Measurements from ENCODE around the gene REX1BD. TPM values are rescaled to one million over a fixed set of nuclear protein-coding genes. Genes with fewer than 3 reads are reported as not detected.
A peak's percentile ranks its signal among the peaks of the same experiment; 100 is the strongest.

Gene REX1BD
- total and polyA plus RNA-seq, 4 donors, result 25.9 to 71.9 (median 51.4) TPM

DNA sequence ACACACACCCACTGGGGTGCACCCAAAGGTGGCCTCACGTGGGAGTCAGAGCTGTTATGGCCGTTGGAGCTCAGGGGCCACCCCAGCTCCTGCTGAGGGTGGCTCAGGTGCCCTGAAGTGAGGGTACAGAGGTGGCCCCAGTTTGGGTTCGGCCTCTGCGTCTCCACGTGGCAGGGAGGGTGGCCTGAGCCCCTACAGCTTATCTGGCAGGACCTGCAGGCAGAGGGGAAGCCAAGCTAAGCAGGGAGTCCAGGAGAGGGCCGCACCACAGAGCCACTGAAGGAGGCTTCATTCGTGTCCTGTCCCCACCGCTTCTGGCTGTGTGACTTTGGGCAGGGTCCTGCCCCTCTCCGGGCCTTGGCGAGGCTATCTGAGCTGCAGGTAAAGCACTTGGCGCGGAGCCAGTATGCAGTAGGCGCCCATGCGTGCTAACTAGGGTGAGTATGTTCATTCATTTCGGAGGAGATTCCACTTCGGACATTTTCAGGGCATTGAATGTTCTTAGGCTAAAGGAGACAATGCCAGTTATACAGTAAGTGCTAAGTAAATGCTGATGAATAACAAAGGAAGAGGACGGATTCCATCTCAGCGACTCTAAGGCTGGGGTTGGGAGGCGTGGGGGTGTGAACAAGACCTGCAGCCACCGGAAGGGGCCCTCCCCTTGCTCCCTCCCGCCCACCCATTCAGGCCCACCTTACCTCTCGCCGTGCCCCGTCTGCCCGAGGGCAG, 4.9 kb downstream of the REX1BD start:
- H3K4me1 ChIP-seq (ENCODE audit: control insufficient read depth in 4 of 4, insufficient read depth in 4 of 4, low read length in 3 of 4), result peaks cover 11 to 25% (median 16%) of the 10 kb centered on the region in 4 donors
- DNase-seq (ENCODE audit: low spot score), result no peak
- H3K4me3 ChIP-seq (ENCODE audit: low read depth in 1 of 3, low read length in 3 of 3), result peak overlapping the region in 1 of 3 donors; percentile 26

DNA sequence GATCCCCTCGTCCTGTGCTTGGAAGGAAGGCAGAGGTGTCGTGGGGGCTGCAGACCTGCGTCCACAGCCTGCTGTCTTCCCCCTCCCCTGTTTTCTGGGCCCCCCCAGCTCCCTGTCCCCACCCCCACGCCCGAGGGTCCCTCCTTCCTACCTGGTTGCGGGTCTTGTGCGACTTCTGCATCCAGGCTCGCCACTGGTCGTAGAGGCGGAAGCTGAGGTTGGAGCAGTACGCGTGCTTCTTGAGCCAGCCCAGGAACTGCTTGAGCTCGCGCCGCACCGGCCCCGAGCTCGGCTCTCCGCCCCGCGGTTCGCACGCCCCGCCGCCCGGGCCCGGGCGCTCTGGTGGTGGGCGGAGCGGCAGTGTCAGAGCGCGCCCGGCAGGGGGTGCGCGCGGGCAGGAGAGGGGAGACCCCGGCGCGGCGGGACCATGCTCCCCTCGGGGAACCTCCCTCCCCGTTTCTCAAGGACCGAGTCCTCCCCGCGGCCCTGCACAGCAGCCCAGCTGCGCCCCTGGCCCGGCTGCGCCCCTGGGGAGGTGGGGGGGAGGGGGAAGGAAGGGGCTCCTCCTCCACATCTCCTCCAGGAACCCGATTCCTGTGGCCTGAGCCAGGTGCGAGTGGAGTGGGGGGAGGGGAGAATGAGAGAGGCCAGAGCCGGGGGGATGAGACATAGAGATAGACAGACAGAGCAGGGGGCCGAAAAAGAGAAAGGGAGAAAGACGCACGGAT, 5.7 kb downstream of the REX1BD start:
- peak overlapping the region in 1 of 3 donors; percentile 26 for H3K4me3 ChIP-seq (ENCODE audit: low read depth in 1 of 3, low read length in 3 of 3)
- H3K4me1 ChIP-seq (ENCODE audit: control insufficient read depth in 4 of 4, insufficient read depth in 4 of 4, low read length in 3 of 4), result peaks cover 11 to 19% (median 14%) of the 10 kb centered on the region in 4 donors
- H3K27me3 ChIP-seq (ENCODE audit: control insufficient read depth in 4 of 4, insufficient read depth in 4 of 4, low read length in 3 of 4), result peaks cover 0 to 5% (median under 1%) of the 10 kb centered on the region in 4 donors
- H3K36me3 ChIP-seq (ENCODE audit: control insufficient read depth in 4 of 4, insufficient read depth in 3 of 4, low read depth in 1 of 4, low read length in 3 of 4), result peaks cover 0 to 3% (median 1%) of the 10 kb centered on the region in 4 donors
- H3K27ac ChIP-seq (ENCODE audit: low read depth in 1 of 2, low read length in 2 of 2), result no peak overlapping the region
- H3K9me3 ChIP-seq (ENCODE audit: control insufficient read depth in 4 of 4, low read length in 3 of 4), result no peaks in the 10 kb centered on the region
- WGBS, result 1% methylated on average over 54 of the region's 54 CpGs
- H3K9ac ChIP-seq (ENCODE audit: low read depth in 1 of 2, low read length in 2 of 2), result no peak overlapping the region
- TF ChIP-seq GABPA (IDR thresholded peaks at IDR 0.05 in 1 of 2, conservative IDR thresholded peaks at IDR 0.05 in 1 of 2) (no peak), TAF1 (conservative IDR thresholded peaks at IDR 0.05) (no peak), FOXA1 (IDR thresholded peaks at IDR 0.05) (no peak), RAD21 (IDR thresholded peaks at IDR 0.05) (peak; percentile 53 to 71), SP1 (IDR thresholded peaks at IDR 0.05) (no peak)
- TF ChIP-seq, protein P1, sequence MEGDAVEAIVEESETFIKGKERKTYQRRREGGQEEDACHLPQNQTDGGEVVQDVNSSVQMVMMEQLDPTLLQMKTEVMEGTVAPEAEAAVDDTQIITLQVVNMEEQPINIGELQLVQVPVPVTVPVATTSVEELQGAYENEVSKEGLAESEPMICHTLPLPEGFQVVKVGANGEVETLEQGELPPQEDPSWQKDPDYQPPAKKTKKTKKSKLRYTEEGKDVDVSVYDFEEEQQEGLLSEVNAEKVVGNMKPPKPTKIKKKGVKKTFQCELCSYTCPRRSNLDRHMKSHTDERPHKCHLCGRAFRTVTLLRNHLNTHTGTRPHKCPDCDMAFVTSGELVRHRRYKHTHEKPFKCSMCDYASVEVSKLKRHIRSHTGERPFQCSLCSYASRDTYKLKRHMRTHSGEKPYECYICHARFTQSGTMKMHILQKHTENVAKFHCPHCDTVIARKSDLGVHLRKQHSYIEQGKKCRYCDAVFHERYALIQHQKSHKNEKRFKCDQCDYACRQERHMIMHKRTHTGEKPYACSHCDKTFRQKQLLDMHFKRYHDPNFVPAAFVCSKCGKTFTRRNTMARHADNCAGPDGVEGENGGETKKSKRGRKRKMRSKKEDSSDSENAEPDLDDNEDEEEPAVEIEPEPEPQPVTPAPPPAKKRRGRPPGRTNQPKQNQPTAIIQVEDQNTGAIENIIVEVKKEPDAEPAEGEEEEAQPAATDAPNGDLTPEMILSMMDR (IDR thresholded peaks at IDR 0.05; ENCODE audit: low read depth, low read length, missing input control), result peak; percentile 80
- DNase-seq (ENCODE audit: low spot score), result peak; percentile 71

More for the DNA sequence above, 4.9 kb downstream of the REX1BD start:
- Histone ChIP-seq H3K27ac (ENCODE audit: low read depth in 1 of 2, low read length in 2 of 2) (no peak overlapping the region), H3K27me3 (ENCODE audit: control insufficient read depth in 4 of 4, insufficient read depth in 4 of 4, low read length in 3 of 4) (peaks cover 0 to 5% (median under 1%) of the 10 kb centered on the region in 4 donors), H3K36me3 (ENCODE audit: control insufficient read depth in 4 of 4, insufficient read depth in 3 of 4, low read depth in 1 of 4, low read length in 3 of 4) (peaks cover 0 to 3% (median 1%) of the 10 kb centered on the region in 4 donors), H3K9me3 (ENCODE audit: control insufficient read depth in 4 of 4, low read length in 3 of 4) (no peaks in the 10 kb centered on the region), H3K9ac (ENCODE audit: low read depth in 1 of 2, low read length in 2 of 2) (no peak overlapping the region)
- TF ChIP-seq JUND (IDR thresholded peaks at IDR 0.05) (no peak), RAD21 (IDR thresholded peaks at IDR 0.05) (no peak), HNF4G (IDR thresholded peaks at IDR 0.05) (no peak), YY1 (IDR thresholded peaks at IDR 0.05) (no peak), SP1 (IDR thresholded peaks at IDR 0.05) (no peak), NR2F2 (IDR thresholded peaks at IDR 0.05) (no peak), HNF4A (conservative IDR thresholded peaks at IDR 0.05) (no peak), TAF1 (conservative IDR thresholded peaks at IDR 0.05) (no peak), EGR1 (IDR thresholded peaks at IDR 0.05; ENCODE audit: low read depth in 2 of 2) (no peak), RXRA (IDR thresholded peaks at IDR 0.05) (no peak)
- TF ChIP-seq, protein P2, sequence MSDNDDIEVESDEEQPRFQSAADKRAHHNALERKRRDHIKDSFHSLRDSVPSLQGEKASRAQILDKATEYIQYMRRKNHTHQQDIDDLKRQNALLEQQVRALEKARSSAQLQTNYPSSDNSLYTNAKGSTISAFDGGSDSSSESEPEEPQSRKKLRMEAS (IDR thresholded peaks at IDR 0.05), result no peak
- TF ChIP-seq, protein P3, sequence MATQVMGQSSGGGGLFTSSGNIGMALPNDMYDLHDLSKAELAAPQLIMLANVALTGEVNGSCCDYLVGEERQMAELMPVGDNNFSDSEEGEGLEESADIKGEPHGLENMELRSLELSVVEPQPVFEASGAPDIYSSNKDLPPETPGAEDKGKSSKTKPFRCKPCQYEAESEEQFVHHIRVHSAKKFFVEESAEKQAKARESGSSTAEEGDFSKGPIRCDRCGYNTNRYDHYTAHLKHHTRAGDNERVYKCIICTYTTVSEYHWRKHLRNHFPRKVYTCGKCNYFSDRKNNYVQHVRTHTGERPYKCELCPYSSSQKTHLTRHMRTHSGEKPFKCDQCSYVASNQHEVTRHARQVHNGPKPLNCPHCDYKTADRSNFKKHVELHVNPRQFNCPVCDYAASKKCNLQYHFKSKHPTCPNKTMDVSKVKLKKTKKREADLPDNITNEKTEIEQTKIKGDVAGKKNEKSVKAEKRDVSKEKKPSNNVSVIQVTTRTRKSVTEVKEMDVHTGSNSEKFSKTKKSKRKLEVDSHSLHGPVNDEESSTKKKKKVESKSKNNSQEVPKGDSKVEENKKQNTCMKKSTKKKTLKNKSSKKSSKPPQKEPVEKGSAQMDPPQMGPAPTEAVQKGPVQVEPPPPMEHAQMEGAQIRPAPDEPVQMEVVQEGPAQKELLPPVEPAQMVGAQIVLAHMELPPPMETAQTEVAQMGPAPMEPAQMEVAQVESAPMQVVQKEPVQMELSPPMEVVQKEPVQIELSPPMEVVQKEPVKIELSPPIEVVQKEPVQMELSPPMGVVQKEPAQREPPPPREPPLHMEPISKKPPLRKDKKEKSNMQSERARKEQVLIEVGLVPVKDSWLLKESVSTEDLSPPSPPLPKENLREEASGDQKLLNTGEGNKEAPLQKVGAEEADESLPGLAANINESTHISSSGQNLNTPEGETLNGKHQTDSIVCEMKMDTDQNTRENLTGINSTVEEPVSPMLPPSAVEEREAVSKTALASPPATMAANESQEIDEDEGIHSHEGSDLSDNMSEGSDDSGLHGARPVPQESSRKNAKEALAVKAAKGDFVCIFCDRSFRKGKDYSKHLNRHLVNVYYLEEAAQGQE (IDR thresholded peaks at IDR 0.05), result no peak
- TF ChIP-seq, protein P4, sequence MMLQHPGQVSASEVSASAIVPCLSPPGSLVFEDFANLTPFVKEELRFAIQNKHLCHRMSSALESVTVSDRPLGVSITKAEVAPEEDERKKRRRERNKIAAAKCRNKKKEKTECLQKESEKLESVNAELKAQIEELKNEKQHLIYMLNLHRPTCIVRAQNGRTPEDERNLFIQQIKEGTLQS (IDR thresholded peaks at IDR 0.05), result no peak
- 42% methylated on average over 25 of the region's 25 CpGs for WGBS

Measured in liver (tissue), 9 donors.